Cardiac muscle cell (in vitro differentiated cells and primary cell): Measurements from ENCODE around the gene APP. TPM values are rescaled to one million over a fixed set of nuclear protein-coding genes. Genes with fewer than 3 reads are reported as not detected.

ENCODE experiments used
- DNase-seq, 2 donors: peaks; one replicate each; pipeline versions ENCODE4 v3.0.0 to v3.0.0-alpha.2; 2010 to 2017; ENCODE audit warnings: low read depth in 1 of 2, low spot score in 1 of 2
- H3K27ac ChIP-seq: fragments of 200-600 bp; sonication (generic); 2 replicates; pipeline ENCODE4 v1.5.1; 2016
- H3K27me3 ChIP-seq: fragments of 200-600 bp; sonication (generic); 2 replicates; pipeline ENCODE4 v1.6.0; 2016; ENCODE audit warnings: control low read depth
- H3K36me3 ChIP-seq: fragments of 200-600 bp; sonication (generic); 2 replicates; pipeline ENCODE4 v1.5.1; 2016; ENCODE audit warnings: control low read depth
- H3K4me1 ChIP-seq: fragments of 200-600 bp; sonication (generic); 2 replicates; pipeline ENCODE4 v1.8.1; 2017; ENCODE audit warnings: low read depth, mild to moderate bottlenecking, mixed run types
- H3K4me3 ChIP-seq: fragments of 200-600 bp; sonication (generic); 2 replicates; pipeline ENCODE4 v1.5.1; 2016; ENCODE audit warnings: mild to moderate bottlenecking
- H3K9me3 ChIP-seq: fragments of 200-600 bp; sonication (generic); 2 replicates; pipeline ENCODE4 v1.5.1; 2017; ENCODE audit warnings: low read depth, mild to moderate bottlenecking, control low read depth
- polyA plus RNA-seq: library from polyadenylated mRNA; unstranded; fragments of >200 nt; fragmentation: Nextera tagmentation; extraction: Ambion mirVana; gene quantifications from 2 replicates; pipeline ENCODE4 v1.2.1, GENCODE V29; 2016
- total RNA-seq: library from RNA; depleted of rRNA; stranded (reverse); fragments of >200 nt; gene quantifications from 2 replicates; pipeline ENCODE4 v1.2.3, GENCODE V29; 2016
- TF ChIP-seq, protein P1 (sequence below): IDR thresholded peaks from 2 replicates; pipeline ENCODE4 v1.5.1; 2012; ENCODE audit warnings: low read depth, mild to moderate bottlenecking, low read length

Gene APP
- total and polyA plus RNA-seq, 2 experiments from 2014 or later, result 31.8 to 359 TPM

- H3K4me3 ChIP-seq, result no peak overlapping the region
- TF ChIP-seq, protein P1, sequence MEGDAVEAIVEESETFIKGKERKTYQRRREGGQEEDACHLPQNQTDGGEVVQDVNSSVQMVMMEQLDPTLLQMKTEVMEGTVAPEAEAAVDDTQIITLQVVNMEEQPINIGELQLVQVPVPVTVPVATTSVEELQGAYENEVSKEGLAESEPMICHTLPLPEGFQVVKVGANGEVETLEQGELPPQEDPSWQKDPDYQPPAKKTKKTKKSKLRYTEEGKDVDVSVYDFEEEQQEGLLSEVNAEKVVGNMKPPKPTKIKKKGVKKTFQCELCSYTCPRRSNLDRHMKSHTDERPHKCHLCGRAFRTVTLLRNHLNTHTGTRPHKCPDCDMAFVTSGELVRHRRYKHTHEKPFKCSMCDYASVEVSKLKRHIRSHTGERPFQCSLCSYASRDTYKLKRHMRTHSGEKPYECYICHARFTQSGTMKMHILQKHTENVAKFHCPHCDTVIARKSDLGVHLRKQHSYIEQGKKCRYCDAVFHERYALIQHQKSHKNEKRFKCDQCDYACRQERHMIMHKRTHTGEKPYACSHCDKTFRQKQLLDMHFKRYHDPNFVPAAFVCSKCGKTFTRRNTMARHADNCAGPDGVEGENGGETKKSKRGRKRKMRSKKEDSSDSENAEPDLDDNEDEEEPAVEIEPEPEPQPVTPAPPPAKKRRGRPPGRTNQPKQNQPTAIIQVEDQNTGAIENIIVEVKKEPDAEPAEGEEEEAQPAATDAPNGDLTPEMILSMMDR, result no peak
- peak in 1 of 2 donors; percentile 54 for DNase-seq
- H3K4me1 ChIP-seq, result peaks cover 5% of the 10 kb centered on the region
- peaks cover 3% of the 10 kb centered on the region for H3K36me3 ChIP-seq
- no peaks in the 10 kb centered on the region for H3K9me3 ChIP-seq
- H3K27me3 ChIP-seq, result no peaks in the 10 kb centered on the region
- peak overlapping the region; percentile 80 for H3K27ac ChIP-seq
Measured at GRCh38 chr21:25967181-25967900, 203.2 kb downstream of the APP start.

DNA sequence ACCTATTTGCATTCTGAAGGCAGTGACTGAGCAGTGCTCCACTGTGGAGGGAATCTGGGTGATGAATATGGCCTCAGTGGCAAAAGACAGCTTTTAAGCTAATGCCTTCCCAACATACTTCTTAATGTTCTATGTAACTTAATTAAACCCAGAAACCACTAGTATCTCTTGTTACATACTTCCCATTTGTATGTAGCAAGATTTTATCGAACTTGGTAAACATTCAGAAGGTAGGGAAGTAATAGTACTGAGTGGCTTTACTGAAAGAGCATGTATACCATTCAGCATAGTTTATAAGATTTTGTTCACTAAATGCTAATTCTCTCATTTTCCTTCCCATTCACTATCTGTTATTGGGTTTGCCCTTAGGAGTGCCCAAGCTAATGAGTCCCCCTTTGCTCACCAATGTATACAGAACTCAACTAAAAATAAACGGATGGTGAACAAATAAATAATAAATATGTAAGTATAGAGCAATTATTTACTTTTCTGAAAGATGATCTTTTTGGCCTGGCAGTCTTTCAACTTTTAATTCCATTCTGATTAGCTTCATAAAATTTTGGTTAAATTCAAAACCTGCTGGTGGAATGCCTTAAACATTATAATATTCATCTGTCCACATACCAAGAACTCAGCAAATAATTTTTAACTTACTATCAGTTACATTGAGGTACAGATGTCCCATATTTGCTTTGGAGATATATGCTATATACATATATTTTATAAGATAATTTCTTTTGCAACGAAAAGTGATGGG, 204.4 kb downstream of the APP start:
- Histone ChIP-seq H3K9me3 (no peaks in the 10 kb centered on the region), H3K27ac (no peak overlapping the region), H3K4me3 (no peak overlapping the region), H3K4me1 (peaks cover 6% of the 10 kb centered on the region), H3K27me3 (no peaks in the 10 kb centered on the region), H3K36me3 (no peaks in the 10 kb centered on the region)
- TF ChIP-seq, protein P1, result no peak
- DNase-seq, result no peak

- TF ChIP-seq, protein P1, result no peak
- H3K4me1 ChIP-seq, result peaks cover 15% of the 10 kb centered on the region
- H3K27ac ChIP-seq, result no peak overlapping the region
- H3K27me3 ChIP-seq, result no peaks in the 10 kb centered on the region
- H3K9me3 ChIP-seq, result no peaks in the 10 kb centered on the region
- no peak overlapping the region for H3K4me3 ChIP-seq
- no peak for DNase-seq
- no peaks in the 10 kb centered on the region for H3K36me3 ChIP-seq
Measured at GRCh38 chr21:25964926-25965325, 205.6 kb downstream of the APP start.

GRCh38 chr21:25964015-25964414, 206.6 kb downstream of the APP start:
- DNase-seq, result peak in 1 of 2 donors; percentile 48
- H3K27ac ChIP-seq, result no peak overlapping the region
- no peak overlapping the region for H3K4me3 ChIP-seq
- TF ChIP-seq, protein P1, result no peak
- H3K27me3 ChIP-seq, result no peaks in the 10 kb centered on the region
- H3K9me3 ChIP-seq, result no peaks in the 10 kb centered on the region
- H3K4me1 ChIP-seq, result peaks cover 15% of the 10 kb centered on the region
- no peaks in the 10 kb centered on the region for H3K36me3 ChIP-seq

DNA sequence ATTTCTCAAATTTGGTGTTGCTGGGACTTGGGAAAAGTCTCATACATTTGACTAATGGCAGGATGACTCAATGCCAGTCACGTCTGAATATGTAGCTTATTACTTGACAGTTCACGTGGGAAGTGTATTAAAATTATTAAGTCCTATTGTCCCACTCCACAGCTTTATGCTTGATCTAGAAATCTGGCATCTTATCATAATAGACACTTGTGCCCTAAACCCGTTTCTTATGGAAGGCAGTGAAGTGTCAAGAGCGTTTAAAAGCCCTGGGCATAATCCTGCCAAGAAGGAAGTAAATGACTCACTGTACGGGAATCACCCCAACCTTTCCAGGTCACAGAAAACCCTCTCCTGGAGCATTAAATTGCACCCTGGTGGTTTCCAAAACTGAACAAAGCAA, 207.4 kb downstream of the APP start:
- H3K27ac ChIP-seq, result no peak overlapping the region
- no peaks in the 10 kb centered on the region for H3K9me3 ChIP-seq
- H3K27me3 ChIP-seq, result no peaks in the 10 kb centered on the region
- H3K4me3 ChIP-seq, result no peak overlapping the region
- TF ChIP-seq, protein P1, result no peak
- peak in 1 of 2 donors; percentile 56 for DNase-seq
- no peaks in the 10 kb centered on the region for H3K36me3 ChIP-seq
- peaks cover 15% of the 10 kb centered on the region for H3K4me1 ChIP-seq
